H1 (cell line): ENCODE measurements around the gene OLA1. TPM values are rescaled to one million over a fixed set of nuclear protein-coding genes. Genes with fewer than 3 reads are reported as not detected.

Experiments
- SIRT6 ChIP-seq: IDR thresholded peaks from one replicate; pipeline ENCODE4 v1.7.1; 2012; ENCODE audit warnings: low read length, inconsistent platforms
- polyA plus RNA-seq, 7 experiments: library from polyadenylated mRNA; depleted of rRNA in 3 of 7; stranded (reverse) in 5 of 7; unstranded in 2 of 7; fragments of >200 nt in 5 of 7; fragments of 200-250 nt in 2 of 7; gene quantifications; 1 replicate in 5 of 7; 2 replicates in 1 of 7; 4 replicates in 1 of 7; pipeline versions ENCODE4 v1.2.1 to v1.2.3, GENCODE V29; 2011 to 2013; ENCODE audit warnings: missing spikeins in 2 of 7, mixed read lengths in 2 of 7
- total RNA-seq: library from RNA; stranded (reverse); fragmentation: NEBNext Ultra II Directional; extraction: Animal tissue kit (Norgen Biotek cat#: 25700); gene quantifications from 2 replicates; pipeline ENCODE4 v1.2.1, GENCODE V29; 2021

The OLA1 gene
- total and polyA plus RNA-seq, 2 of the 8 experiments (the other 6 are each of a cell fraction or from before 2014, with no cell fraction given): 39.3 to 158 TPM

- no peak for TF ChIP-seq SIRT6
- TF ChIP-seq, all 59 proteins: peak for 0
Observed at GRCh38 chr2:174176898-174177297, 71.4 kb downstream of the OLA1 start (continued).
